Ascending aorta (tissue), 2 donors: Measurements from ENCODE around the gene SNAI1. TPM values are rescaled to one million over a fixed set of nuclear protein-coding genes. Genes with fewer than 3 reads are reported as not detected.
"Not testable (repeated sequence)": the region's sequence is repeated elsewhere in the genome, so short reads cannot be mapped to it uniquely, and the experiment has no call there.

ENCODE experiments used
- DNase-seq, 2 donors: peaks; one replicate each; pipeline ENCODE4 v3.0.0-alpha.2; 2019; ENCODE audit warnings: low spot score in 2 of 2
- H3K27ac ChIP-seq, 2 donors: fragments of 200-600 bp; sonication (generic); one replicate each; pipeline ENCODE4 v1.5.1; 2016 to 2017; ENCODE audit warnings: mild to moderate bottlenecking in 1 of 2
- H3K27me3 ChIP-seq: fragments of 200-600 bp; sonication (generic); one replicate; pipeline ENCODE4 v1.5.1; 2017
- H3K36me3 ChIP-seq, 2 donors: fragments of 200-600 bp; sonication (generic); one replicate each; pipeline ENCODE4 v1.5.1; 2016
- H3K4me1 ChIP-seq, 2 donors: fragments of 200-600 bp; sonication (generic); one replicate each; pipeline ENCODE4 v1.5.1; 2016 to 2017; ENCODE audit warnings: mild to moderate bottlenecking in 1 of 2
- H3K4me3 ChIP-seq, 2 donors: fragments of 200-600 bp; sonication (generic); one replicate each; pipeline ENCODE4 v1.5.1; 2016 to 2017; ENCODE audit warnings: mild to moderate bottlenecking in 1 of 2
- H3K9me3 ChIP-seq, 2 donors: fragments of 200-600 bp; sonication (generic); one replicate each; pipeline ENCODE4 v1.5.1; 2016
- intact Hi-C: fragments of 100-400 bp; cut with DNase I; formaldehyde crosslinking; loops from one replicate; pipeline ENCODE4 v1.15.1; 2023
- total RNA-seq: library from RNA; depleted of rRNA; stranded (reverse); fragments of >200 nt; gene quantifications from one replicate; pipeline ENCODE4 v1.1.0, GENCODE V29; 2016
- TF ChIP-seq, protein P1 (sequence below), 3 experiments: fragments of 200-600 bp in 2 of 3; fragments of 450-650 bp in 1 of 3; sonication (generic) in 2 of 3; IDR thresholded peaks; one replicate each; pipeline ENCODE4 v1.5.1; 2016 to 2019; ENCODE audit warnings: antibody characterized with exemption in 3 of 3, mild to moderate bottlenecking in 1 of 3, moderate library complexity in 1 of 3

The SNAI1 gene
- total RNA-seq, 1 donor from 2014 or later = 64.4 TPM

DNA sequence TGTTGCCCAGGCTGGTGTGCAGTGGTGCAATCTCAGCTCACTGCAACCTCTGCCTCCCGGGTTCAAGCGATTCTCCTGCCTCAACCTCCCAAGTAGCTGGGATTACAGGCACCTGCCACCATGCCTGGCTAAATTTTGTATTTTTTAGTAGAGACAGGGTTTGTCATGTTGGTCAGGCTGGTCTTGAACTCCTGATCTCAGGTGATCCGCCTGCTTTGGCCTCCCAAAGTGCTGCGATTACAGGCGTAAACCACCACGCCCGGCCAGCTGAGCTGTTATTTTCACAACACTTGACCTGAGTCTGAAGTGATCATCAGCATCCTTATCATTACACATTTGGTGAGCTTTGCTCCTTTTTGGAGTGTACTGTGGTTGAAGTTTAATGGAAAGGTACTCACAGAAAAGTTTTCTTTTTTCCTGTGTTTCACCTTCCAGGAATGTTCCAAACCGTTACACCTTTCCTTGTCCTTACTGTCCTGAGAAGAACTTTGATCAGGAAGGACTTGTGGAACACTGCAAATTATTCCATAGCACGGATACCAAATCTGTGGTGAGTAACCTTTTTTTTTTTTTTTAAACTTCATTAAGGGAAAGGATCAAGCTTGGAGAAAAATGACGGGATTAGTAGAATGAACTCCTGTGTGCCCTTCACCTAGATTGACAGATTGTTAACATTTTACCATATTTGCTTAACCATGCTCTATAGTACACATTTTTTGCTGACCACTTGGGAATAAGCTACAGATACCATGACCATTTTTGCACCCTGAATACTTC lies 36.9 kb upstream of the SNAI1 start:
- Histone ChIP-seq H3K4me3 (no peak overlapping the region), H3K27ac (no peak overlapping the region), H3K9me3 (no peaks in the 10 kb centered on the region), H3K36me3 (peaks cover 62 to 84% of the 10 kb centered on the region in 2 donors), H3K4me1 (no peaks in the 10 kb centered on the region), H3K27me3 (no peaks in the 10 kb centered on the region)
- TF ChIP-seq, protein P1, sequence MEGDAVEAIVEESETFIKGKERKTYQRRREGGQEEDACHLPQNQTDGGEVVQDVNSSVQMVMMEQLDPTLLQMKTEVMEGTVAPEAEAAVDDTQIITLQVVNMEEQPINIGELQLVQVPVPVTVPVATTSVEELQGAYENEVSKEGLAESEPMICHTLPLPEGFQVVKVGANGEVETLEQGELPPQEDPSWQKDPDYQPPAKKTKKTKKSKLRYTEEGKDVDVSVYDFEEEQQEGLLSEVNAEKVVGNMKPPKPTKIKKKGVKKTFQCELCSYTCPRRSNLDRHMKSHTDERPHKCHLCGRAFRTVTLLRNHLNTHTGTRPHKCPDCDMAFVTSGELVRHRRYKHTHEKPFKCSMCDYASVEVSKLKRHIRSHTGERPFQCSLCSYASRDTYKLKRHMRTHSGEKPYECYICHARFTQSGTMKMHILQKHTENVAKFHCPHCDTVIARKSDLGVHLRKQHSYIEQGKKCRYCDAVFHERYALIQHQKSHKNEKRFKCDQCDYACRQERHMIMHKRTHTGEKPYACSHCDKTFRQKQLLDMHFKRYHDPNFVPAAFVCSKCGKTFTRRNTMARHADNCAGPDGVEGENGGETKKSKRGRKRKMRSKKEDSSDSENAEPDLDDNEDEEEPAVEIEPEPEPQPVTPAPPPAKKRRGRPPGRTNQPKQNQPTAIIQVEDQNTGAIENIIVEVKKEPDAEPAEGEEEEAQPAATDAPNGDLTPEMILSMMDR (IDR thresholded peaks at IDR 0.05) = no peak
- DNase-seq = no peak
- intact Hi-C loops = no loop called here

DNA sequence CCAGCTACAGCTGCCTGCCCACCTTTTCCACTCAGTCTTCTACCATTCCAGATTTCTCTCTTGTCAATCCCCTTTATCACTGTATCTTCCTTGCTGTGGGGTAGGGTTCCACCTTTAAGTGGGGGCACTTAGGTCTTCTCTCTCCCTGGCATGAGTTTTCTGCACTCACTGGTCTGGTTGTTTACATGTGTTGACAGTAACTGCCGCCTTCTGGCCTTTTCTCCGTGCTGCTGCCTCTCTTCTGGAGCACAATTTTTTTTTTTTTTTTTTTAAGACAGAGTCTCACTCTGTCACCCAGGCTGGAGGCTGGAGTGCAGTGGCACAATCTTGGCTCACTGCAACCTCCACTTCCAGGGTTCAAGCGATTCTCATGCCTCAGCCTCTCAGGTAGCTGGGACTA lies 34.6 kb upstream of the SNAI1 start:
- Histone ChIP-seq H3K27ac (no peak overlapping the region), H3K36me3 (peaks cover 76 to 83% of the 10 kb centered on the region in 2 donors)
- intact Hi-C loops = no loop called here

DNA sequence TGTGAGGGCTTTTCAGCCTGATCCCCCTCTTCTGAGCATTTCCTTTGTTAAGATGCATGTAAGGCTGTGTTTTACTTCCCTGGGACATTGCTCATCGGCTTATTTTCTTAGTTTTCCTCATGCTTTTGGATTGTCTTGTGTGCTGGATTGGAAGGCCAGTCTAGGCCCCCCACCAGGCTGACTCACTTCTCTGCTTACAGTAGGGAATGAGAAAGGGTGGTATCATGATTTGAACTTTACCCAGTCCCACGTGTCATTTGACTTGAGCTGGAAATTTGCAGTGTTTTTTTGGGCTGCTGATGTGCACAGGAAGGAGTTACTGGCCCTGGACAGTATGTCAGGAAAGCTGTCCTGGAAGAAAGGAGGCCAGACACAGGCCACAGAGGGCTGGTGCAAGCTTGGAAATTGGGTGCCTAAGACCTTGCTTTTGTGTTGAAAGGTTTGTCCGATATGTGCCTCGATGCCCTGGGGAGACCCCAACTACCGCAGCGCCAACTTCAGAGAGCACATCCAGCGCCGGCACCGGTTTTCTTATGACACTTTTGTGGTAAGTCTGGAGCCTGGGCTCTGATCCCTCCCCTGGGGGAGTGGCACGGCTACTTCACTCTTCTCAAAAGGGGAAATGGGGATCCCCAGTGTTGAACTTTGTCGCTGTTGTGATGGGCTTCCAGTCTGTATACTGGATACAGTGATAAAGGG lies 33.8 kb upstream of the SNAI1 start:
- Histone ChIP-seq H3K4me1 (no peaks in the 10 kb centered on the region), H3K9me3 (no peaks in the 10 kb centered on the region), H3K27ac (no peak overlapping the region), H3K36me3 (peaks cover 82 to 87% of the 10 kb centered on the region in 2 donors), H3K27me3 (no peaks in the 10 kb centered on the region), H3K4me3 (no peak overlapping the region)
- intact Hi-C loops = no loop called here
- TF ChIP-seq, protein P1 (IDR thresholded peaks at IDR 0.05) = no peak
- DNase-seq = no peak

More for the DNA sequence above, 34.6 kb upstream of the SNAI1 start:
- no peak for DNase-seq
- no peak overlapping the region for H3K4me3 ChIP-seq
- H3K4me1 ChIP-seq = no peaks in the 10 kb centered on the region
- no peaks in the 10 kb centered on the region for H3K27me3 ChIP-seq
- TF ChIP-seq, protein P1 (IDR thresholded peaks at IDR 0.05) = no peak
- H3K9me3 ChIP-seq = no peaks in the 10 kb centered on the region

DNA sequence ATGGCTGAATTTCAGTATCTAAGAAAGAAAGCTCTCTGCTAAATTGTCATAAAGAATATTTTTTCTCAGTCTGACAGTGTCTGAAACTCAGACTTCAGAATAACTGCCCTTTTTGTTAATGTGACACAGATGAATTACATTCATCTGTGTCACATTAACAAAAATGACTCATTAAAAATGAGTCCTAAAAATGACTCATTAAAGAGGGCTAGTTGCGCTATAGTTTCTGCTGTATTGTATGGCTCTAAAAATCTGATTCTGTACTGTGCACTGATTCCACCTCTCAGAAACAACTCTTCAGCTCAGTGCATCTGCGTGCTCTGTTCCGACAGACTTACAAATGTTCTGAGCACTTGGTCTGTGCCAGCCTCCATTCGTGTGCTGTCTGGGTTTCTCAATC lies 31.6 kb upstream of the SNAI1 start:
- Histone ChIP-seq H3K4me3 (no peak overlapping the region), H3K27me3 (no peaks in the 10 kb centered on the region), H3K36me3 (peaks cover 81 to 90% of the 10 kb centered on the region in 2 donors), H3K9me3 (no peaks in the 10 kb centered on the region), H3K27ac (no peak overlapping the region), H3K4me1 (no peaks in the 10 kb centered on the region)
- TF ChIP-seq, protein P1 (IDR thresholded peaks at IDR 0.05) = no peak
- no peak for DNase-seq
- intact Hi-C loops = no loop called here

DNA sequence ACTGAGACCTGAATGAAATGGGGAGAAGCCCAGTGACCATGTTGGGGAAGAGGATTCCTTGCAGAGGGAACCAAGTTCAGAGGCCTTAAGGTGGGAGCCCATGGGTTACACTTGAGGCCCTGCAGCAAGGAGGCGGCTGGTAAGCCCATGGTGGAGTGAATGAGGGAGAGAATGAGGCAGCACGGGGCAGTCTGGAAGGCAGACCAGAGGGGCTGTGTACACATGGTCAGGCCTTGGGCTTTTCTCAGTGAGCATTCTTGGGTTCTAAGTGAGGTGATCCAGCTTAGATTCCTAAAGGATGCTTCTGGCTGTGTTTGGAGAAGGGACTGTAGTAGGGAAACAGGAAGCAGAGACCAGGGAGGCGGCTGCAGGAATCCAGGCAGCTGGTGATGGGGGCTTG lies 27.6 kb upstream of the SNAI1 start:
- Histone ChIP-seq H3K27ac (no peak overlapping the region), H3K36me3 (peaks cover 64 to 74% of the 10 kb centered on the region in 2 donors)
- intact Hi-C loops = no loop called here

DNA sequence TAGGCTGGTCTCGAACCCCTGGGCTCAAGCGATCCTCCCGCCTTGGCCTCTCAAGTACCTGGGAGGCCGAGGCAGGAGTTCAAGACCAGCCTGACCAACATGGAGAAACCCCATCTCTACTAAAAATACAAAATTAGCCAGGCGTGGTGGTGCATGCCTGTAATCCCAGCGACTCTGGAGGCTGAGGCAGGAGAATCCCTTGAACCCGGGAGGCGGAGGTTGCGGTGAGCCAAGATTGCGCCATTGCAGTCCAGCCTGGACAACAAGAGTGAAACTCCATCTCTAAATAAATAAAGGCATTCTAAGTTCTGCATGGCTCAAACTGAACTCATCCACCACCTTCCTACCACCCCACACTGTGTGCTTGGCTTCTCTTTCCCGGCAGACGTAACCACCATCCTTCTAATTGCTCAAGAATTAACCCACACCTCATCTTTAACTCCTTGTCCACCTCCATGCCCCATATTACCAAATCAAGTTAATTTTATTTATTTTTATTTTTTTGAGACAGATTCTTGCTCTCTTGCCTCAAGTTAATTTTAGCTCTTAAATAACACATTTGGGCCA lies 26.9 kb upstream of the SNAI1 start:
- peaks cover 57 to 68% of the 10 kb centered on the region in 2 donors for H3K36me3 ChIP-seq
- H3K4me3 ChIP-seq, H3K4me1 ChIP-seq, H3K27me3 ChIP-seq, DNase-seq, H3K27ac ChIP-seq, H3K9me3 ChIP-seq, intact Hi-C loops: not testable (repeated sequence)

More for the DNA sequence above, 27.6 kb upstream of the SNAI1 start:
- Histone ChIP-seq H3K4me1 (no peaks in the 10 kb centered on the region), H3K9me3 (no peaks in the 10 kb centered on the region), H3K27me3 (no peaks in the 10 kb centered on the region), H3K4me3 (no peak overlapping the region)
- DNase-seq = no peak
- TF ChIP-seq, protein P1 (IDR thresholded peaks at IDR 0.05) = no peak
